Memory B cell (primary cell): ENCODE results near the gene ZNF524.

Experiments
- ATAC-seq: fragments of 150-1000 bp; cut with Tn5 transposase; 2 replicates; pipeline ENCODE4 v1.10.0; 2021; ENCODE audit warnings: low read depth, mild to moderate bottlenecking, moderate library complexity
- DNase-seq, 2 donors: peaks; one replicate each; pipeline ENCODE4 v3.0.0; 2022; ENCODE audit warnings: low spot score in 2 of 2
- H3K27ac Mint-ChIP-seq: one replicate; pipeline ENCODE4 v1.8.0; 2022; ENCODE audit warnings: mild to moderate bottlenecking, moderate library complexity, mixed read lengths
- H3K27me3 Mint-ChIP-seq: one replicate; pipeline ENCODE4 v1.8.0; 2022; ENCODE audit warnings: mixed read lengths
- H3K36me3 Mint-ChIP-seq: one replicate; pipeline ENCODE4 v1.8.0; 2022; ENCODE audit warnings: mild to moderate bottlenecking, mixed read lengths
- H3K4me1 Mint-ChIP-seq: one replicate; pipeline ENCODE4 v1.8.0; 2022; ENCODE audit warnings: mixed read lengths
- H3K4me3 Mint-ChIP-seq: one replicate; pipeline ENCODE4 v1.8.0; 2022; ENCODE audit warnings: mild to moderate bottlenecking, moderate library complexity, mixed read lengths
- H3K9me3 Mint-ChIP-seq: one replicate; pipeline ENCODE4 v1.8.0; 2022; ENCODE audit warnings: mixed read lengths

The ZNF524 gene

GRCh38 chr19:55650602-55651230, 50.6 kb downstream of the ZNF524 start:
- DNase-seq, result no peak
- no peak for ATAC-seq
- Mint-ChIP-seq H3K4me3 (peak overlapping the region; percentile 86), H3K27ac (peak overlapping the region; percentile 89), H3K4me1 (peaks cover 29% of the 10 kb centered on the region), H3K27me3 (no peaks in the 10 kb centered on the region), H3K36me3 (peaks cover 9% of the 10 kb centered on the region), H3K9me3 (no peaks in the 10 kb centered on the region)

GRCh38 chr19:55651236-55651635, 51.1 kb downstream of the ZNF524 start:
- ATAC-seq (no peak), DNase-seq (no peak)
- no peaks in the 10 kb centered on the region for H3K27me3 Mint-ChIP-seq
- H3K4me1 Mint-ChIP-seq, result peaks cover 33% of the 10 kb centered on the region
- peaks cover 9% of the 10 kb centered on the region for H3K36me3 Mint-ChIP-seq
- H3K27ac Mint-ChIP-seq, result peak overlapping the region; percentile 89
- peak overlapping the region; percentile 86 for H3K4me3 Mint-ChIP-seq
- H3K9me3 Mint-ChIP-seq, result no peaks in the 10 kb centered on the region

- H3K9me3 Mint-ChIP-seq, result no peaks in the 10 kb centered on the region
- H3K36me3 Mint-ChIP-seq, result peaks cover 9% of the 10 kb centered on the region
- H3K4me1 Mint-ChIP-seq, result peaks cover 37% of the 10 kb centered on the region
- no peak overlapping the region for H3K27ac Mint-ChIP-seq
- ATAC-seq (no peak), DNase-seq (no peak)
- no peak overlapping the region for H3K4me3 Mint-ChIP-seq
- no peaks in the 10 kb centered on the region for H3K27me3 Mint-ChIP-seq
Observed at GRCh38 chr19:55652311-55653128, 52.4 kb downstream of the ZNF524 start.
